HG03039 (cell line): ENCODE measurements around the gene ADD2.

ENCODE experiments used
- ATAC-seq: cut with Tn5 transposase; IDR thresholded peaks from one replicate; pipeline ENCODE4 v1.9.1; 2021; ENCODE audit warnings: mild to moderate bottlenecking, moderate library complexity; ENCODE audit not compliant: unreplicated experiment

ADD2 gene

DNA sequence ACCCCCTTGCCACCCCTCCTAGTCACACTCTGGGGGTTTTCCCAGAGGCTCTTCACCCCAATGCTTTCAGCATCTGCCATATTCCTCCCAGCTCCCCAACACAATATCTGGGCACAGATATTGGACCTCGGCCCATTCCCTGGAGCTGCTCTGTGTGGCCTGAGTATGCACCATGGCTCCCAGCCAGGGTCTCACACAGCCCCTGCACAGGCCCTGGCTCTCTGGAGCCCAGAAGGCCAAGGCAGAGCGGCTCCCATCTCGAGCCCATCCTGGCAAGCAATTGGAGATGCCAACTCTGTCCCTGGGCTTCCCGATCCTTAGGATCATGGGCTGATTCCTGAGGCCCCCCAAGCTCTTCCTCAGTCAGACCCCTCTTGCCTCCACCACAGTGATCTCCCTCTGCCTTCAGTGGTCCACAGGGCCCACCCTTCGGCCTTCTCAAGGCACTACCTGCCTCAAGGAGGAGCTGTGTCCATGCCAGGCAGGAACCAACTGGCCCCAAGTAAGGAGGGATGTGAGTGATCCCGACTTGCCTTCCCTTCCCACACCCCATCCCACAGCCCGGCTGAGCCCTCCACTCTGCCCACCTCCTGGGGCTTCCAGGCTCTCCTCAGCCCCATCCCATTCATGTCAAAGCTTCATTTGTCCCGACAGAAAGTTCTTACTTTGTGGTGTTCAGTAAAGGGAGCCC lies 62.7 kb downstream of the ADD2 start:
- ATAC-seq: no peak

DNA sequence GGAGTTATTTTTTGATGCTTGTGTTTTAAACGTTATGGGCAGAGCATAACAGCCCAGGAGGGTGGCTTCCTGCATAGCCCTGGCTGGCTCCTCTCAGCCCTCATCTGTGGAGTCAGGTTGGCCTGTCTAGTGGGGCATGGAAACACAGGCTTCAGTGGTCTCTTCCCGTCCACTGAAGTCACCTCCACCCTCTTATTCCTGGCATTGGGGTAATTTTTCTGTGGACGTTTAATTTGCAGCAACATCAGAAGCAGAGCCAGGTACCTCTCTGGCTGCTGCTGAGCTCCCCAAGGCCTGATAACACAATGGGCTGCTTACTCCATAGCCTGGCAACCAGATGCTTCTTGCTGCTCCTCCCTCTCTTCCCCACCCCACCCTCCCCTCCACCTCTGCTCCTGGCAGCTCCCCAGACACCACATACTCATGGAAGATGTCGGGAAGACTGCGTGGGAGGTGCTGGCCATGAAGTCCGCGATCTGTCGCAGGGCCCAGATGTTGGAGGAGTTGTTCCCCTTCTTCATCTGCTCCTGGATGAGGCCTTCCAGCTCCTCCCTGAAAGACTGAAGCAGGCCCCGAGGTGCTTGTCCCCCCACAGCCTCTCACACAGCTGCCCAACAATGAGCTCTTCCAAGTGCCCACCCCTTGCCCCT lies 64.0 kb downstream of the ADD2 start:
- no peak for ATAC-seq

DNA sequence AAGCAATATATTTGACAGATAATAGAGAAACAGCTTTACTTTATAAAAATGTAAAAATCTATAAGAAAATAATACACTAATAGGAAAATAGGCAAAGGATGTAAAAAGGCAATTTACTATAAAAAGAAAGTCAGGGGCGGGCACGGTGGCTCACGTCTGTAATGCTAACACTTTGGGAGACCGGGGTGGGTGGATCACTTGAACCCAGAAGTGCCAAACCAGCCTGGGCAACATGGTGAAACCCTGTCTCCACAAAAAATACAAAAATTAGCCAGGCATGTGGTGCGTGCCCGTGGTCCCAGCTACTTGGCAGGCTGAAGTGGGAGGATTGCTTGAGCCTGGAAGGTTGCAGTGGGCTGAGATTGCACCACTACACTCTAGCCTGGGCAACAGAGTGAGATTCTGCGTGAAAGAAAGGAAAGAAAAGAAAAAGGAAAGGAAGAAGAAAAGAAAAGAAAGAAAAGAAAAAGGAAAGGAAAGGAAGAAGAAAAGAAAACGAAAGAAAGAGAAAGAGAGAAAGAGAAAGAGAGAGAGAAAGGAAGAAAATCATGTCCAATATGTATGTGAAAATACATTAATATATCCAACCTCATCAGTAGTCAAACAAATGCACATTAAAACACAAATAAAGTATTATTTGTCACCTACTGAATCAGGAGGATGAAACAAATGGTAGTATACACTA lies 65.1 kb downstream of the ADD2 start:
- no peak for ATAC-seq

DNA sequence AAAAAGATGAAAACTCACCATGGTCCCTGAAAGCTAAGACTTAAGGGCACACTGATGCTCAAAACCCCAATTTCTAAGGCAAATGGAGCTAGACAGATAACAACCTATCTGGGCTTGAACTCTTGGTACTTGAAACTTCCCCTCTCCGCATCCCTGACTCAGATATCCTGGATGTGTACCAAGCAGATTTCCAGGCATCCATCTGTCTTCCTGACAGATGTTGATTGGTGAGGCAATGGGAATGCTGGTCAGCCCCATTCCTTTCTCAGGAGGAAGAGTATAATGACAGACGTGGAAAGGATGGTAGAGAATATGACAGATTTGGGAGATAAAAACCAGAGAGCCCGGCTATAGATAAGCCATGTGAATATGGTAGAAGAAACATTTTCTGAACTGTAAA lies 69.2 kb downstream of the ADD2 start:
- ATAC-seq: no peak

DNA sequence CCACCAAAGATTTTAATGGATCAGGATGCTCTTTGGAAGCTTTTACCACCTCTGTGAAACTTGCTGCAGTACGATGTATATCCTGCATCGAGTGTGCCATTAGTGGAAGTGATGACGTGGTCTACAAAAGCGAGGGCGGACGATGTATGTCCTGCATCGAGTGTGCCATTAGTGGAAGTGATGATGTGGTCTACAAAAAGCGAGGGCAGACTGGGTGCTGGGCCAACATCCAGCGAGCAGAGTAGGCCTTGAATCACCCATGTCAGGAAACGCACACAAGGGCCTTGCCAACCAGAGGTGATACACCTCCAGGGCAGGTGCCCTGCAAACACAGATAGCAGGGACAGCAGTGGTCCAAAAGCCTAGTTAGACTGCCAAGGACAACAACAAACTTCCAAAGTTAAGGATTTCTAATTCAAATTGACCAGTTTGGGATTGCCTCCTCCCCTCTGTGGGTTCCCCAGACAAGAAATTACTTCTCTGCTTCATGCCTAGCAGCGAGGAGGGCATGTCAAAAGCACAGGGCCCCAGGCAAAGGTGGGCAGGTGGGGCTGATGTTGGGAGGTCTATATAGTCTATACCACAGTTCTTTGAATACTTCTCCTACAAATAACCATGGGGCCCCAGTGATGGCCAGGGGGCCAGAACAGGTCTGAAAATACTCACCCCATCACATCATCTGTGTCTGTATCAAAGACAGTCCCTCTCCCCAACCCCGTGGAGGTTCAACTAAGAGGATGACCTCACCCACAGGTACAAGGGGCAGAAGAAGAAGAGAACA lies 70.2 kb downstream of the ADD2 start:
- ATAC-seq: no peak

DNA sequence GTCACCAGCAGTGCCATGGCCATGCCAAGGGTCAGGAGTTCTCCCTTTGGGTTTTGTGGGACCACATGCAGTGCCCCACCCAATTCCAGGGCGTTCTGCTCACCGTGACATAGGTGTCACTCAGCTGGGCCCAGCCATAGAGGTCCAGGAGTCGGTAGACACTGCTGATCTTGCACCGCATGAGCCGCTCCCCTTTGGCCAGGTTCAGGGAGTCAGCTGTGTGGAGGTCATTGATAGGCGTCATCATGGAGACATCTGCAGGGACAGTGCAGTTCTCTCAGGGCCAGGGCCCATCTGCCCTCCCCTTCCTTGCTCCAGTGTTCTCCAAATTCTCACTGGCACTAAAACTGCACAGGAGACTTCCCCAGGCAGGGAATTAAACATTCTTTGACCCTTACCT lies 71.9 kb downstream of the ADD2 start:
- ATAC-seq: no peak

DNA sequence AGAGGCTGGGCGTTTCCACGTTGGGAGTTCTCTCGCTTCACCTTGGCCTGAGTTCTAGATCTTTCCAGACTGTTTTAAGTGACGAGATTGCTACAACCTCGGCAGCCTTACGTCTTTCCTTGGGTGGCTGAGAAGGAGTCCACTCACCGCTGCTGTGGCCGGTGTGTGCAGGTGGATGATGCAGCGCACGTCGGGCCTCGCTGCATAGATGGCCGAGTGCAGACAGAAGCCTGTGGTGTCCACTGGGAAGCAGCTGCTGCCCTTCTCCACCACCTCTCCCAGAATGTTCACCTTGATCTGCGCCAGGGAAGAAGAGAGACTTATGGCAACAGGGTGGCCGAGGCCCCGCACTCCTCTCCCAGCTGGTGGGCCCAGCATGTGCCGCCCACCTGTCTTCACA lies 75.7 kb downstream of the ADD2 start:
- no peak for ATAC-seq

DNA sequence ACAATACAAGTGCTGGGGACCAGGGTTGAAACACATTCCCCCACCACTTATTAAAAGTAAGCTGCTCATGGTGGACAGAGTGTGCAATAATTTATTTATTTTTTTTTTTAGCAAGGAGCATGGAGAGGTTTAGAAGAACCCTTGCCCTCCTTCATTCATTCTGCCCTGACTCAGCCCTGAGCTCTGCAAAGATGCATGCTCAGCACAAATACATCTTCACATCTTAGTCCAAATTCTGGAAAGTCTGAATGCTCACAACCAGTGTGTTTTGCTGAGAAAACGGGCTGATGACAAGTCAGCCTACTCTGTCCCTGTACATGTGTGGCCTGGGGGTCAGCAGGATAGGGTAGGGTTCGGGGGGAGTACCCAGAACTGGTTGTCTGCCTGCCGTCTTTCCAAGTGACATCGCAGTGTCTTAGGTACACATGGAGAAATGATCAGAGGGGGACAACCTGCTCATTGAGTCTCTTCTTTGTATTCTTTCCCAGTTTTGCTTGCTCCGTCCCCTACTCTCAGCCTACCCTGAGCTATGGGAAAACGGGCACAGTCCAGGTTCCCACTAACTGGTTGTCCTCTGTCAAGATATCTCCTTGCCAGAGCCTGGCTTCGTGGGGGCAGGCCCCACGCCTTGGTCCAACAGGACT lies 76.4 kb downstream of the ADD2 start:
- ATAC-seq: no peak

DNA sequence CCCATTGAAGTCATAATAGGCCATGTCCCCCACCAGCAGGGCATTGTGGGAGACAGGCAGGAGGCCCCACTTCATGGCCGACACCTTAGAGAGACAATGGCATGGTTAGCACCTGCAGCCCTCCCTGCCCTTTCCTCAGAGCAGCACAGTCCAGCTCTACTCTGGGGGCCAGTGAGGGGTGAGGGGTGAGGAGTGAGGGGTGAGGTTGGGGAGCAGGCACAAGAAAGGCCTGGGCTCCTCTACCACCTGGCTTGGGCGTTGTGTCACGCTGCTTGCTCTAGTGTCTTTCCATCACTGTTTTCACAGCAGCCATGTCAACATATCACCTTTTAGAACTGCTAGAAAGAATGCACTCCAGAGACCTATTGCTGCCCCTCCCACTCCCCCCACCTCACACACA lies 77.2 kb downstream of the ADD2 start:
- no peak for ATAC-seq

DNA sequence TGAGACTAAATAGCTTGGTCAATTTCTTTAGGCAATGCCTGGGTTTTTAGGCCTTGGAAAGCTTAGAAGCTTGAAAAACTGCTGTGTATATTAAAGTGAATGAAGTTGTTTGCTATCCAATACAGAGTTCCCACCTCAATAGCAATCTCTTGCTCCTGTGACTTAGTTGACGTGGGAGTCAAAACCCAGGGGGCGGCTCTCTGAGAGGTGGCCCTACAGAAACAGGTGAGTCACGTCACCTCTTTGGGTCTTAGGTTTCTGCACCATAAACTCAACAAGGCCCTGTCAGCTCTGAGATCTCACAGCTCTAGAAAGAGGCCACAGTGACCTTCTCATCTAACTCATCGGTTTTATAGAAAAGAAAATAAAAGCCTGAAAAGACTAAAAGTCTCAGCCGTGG lies 79.6 kb downstream of the ADD2 start:
- no peak for ATAC-seq

DNA sequence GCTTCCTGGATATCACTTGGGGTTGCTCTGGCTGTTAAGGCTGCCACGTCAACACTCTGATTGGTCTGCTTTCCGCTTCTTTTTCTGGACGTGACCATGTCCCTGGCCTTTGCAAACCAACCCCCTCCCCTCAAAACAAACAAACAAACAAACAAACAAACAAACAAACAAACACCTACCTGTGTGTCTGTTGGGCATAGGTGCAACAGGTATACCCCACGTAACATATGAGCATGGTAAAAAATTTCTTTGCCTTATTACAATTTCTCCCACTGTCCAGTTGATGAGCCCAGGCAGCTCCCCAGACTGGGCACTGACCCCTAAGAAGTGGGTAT lies 80.6 kb downstream of the ADD2 start:
- no peak for ATAC-seq

DNA sequence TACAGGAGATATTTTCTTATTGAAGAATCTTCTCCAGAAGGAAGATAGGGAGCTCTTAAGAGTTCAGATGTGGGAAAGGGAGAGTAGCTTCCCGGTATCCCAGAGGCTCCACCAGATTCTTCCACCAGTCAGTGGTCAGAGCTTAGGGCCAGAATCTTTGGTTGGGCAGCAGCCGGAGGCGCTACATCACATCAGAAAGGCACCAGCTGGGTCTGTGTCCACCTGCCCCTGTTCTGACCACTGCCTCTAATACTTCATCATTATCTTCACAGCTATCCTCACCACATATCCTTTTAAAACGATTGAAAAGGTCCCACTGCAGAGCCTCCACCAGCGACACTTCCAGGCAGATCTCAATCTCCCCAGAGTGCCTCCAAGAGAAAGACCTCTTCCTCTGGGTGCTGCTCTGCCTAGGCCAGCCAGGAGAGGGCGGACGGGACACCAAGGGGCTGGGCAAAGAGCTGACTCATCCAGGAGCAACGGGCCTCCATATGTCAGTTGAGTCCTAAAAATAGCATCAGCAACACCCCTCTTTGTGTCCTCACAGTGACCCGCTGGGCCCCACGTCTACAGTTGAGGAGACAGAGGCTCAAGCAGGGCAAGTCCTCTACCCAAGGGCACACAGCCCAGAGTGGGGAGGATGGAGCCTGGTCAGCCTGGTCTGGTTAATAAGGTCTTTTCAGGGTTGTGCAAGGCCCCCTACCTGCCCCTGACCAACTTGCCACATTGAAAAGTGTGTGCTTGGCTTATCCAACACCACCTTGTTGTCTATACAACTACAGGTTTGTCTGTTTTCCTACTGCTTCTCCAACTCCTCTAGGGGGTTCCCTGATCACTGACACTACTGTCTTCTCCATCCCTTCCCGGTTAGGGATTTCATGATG lies 81.2 kb downstream of the ADD2 start:
- ATAC-seq: no peak

DNA sequence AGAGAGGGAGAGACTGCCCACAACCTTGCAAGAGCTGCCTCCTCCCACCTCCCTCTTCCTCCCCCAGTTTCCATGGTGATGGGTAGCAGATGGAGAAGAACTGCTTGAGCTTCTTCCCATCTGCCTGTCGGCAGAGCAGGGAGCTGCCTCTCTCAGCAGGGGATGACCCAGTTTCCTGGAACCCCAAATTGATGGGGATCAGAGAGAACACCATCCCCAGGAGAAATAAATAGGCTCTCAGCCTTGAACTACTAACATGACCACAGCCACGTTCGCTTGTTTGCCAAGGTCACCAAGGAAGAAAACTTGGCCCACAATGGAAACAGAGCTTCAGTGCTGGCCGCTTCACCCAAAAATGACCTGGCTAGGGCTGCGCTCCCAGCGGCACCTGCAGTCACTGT lies 82.2 kb downstream of the ADD2 start:
- ATAC-seq: no peak

DNA sequence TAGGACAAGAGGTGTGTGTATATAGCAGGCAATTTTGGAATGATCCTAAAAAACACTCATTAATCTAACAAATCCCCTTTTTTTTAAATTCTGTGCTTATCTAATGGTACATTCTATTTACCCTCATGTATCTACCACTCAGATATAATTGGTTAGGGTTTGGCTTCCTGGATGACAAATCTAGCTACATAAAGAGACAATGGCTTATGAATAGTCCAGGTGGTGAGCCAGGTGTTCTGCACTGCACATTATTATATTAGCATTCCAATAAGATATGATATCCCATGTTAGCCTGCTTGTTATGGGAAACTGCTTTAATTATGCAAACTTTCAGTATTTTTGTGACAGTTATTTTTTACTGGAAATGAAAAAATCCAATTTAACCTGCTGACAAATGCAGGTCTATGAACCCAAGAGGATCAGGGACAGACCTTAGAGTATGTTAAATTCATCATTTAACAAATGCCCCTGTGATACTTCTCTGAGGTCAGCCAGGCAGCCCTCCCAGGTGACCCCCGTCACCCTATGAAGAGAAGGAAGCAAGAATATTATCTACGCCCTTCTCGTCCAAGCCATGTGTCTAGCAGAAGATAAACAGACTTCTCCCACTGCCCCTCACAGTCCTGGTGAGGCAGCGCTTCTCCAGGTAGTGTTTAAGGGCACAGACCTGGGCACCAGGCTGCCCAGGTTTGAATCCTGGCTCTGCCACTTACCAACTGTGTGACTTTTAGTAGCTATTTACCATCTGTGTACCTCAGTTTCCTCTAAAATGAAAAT lies 83.0 kb downstream of the ADD2 start:
- ATAC-seq: no peak

DNA sequence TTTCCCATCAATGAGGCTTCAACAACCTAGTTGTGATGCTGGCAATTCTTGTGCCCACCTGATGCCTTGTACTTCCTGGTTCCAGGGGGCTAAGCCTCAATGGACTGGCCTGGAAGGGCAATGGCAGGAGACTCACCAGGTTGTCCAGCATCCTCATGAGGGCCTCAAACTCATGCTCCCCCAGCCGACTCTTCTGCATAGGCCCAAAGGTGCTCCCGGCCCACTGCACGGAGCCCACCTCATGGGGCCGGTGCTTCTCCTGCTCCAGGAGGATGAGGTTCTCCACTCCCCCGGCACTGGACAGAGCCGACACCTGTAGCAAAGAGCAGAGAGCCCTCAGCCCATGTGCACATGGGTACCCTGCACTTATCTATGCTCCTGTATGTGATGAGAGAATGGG lies 84.5 kb downstream of the ADD2 start:
- no peak for ATAC-seq

DNA sequence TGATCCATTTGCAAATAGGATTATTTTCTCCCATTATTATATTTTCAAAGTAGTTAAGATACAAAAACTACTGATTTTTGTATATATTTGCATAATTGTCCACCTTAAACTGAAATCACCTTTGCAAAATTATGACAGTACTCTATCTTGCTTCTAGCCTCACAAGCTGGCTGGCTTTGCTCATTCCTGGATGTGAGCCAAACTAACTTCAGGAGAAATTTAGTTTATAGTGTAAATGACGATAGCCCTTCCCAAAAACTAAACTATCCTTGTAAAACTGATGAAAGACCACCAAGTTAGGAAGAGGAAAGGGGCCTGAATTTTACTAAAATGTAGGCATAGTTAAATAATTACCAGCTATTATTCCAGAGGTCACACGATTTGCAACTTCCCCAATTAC lies 87.3 kb downstream of the ADD2 start:
- ATAC-seq: no peak

DNA sequence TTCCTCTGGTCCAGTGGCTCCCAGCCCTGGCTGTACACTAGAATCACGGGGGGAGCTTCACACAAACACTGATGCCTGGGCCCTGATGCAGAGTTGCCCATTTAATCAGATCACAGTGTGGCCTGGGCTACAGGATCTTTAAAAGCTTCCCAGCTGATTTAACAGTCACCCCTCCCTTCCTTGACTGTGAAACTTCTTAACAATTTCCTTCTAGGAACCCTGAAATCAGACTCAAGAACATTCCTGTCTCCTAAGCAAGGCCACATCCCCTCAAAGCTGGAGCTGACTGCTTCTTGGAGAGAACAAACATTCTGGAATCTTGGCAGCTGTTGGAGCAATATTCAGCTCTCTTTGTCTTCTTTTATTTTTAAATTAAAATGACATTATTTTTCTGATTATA lies 88.7 kb downstream of the ADD2 start:
- no peak for ATAC-seq

DNA sequence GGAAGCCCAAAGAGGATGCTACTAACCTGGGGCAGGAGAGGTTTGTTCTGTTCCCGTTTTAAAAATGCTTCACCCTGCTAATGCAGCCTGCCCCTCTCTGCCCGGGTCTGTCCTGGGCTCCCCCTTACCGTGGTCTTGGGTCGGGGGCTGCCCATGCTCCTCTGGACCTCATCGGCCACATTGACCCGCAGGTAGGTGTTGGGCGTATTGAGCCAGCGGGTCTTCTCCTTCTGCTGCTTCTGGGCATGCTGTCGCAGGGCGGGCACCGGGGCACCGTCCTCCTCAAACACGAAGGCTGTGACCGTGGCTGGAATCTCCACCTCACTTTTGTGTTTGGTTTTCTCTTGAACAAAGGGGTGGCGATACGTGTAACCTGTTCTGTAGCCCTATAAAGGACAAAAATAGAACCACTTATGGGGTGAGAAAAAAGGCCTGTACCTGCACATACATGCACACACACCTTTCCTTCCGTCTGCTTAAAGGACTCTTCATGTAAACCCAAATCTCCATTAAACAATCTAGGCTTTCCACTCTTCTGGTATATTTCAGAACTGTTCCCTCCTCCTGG lies 89.3 kb downstream of the ADD2 start:
- no peak for ATAC-seq
